ENCODE data around the gene RALGPS1.

DNA sequence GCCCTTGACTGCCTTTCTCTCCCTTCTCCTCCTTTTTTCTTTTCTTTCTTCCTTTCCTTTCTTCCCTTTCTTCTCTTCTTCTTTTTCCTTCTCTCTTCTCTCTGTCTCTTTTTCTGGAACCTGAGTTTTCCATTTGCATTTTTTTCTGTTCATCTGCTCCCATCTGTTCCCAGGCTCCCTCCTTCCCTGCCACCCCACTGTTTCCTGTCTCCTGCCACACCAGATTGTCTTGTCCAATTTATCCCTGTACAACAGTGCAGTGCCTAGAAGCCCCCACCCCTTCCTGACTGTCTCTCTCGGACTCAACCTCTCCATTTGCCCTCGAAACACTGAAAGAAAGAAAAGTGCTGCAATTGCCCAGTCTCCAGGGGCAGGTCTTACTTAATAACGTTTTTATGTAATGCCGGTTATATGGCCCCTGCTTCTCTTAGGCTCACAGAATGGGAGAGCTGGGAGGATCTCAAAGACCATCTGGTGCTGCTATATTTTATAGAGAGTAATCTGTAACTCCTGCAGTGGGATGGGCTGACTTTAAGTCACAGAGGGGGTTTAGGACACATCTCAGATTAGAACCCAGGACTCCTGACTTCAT is 101.4 kb downstream of the RALGPS1 start:
- TF ChIP-seq POLR2AphosphoS5 (IDR thresholded peaks at IDR 0.05): no peak
- TF ChIP-seq, protein P1, sequence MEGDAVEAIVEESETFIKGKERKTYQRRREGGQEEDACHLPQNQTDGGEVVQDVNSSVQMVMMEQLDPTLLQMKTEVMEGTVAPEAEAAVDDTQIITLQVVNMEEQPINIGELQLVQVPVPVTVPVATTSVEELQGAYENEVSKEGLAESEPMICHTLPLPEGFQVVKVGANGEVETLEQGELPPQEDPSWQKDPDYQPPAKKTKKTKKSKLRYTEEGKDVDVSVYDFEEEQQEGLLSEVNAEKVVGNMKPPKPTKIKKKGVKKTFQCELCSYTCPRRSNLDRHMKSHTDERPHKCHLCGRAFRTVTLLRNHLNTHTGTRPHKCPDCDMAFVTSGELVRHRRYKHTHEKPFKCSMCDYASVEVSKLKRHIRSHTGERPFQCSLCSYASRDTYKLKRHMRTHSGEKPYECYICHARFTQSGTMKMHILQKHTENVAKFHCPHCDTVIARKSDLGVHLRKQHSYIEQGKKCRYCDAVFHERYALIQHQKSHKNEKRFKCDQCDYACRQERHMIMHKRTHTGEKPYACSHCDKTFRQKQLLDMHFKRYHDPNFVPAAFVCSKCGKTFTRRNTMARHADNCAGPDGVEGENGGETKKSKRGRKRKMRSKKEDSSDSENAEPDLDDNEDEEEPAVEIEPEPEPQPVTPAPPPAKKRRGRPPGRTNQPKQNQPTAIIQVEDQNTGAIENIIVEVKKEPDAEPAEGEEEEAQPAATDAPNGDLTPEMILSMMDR (IDR thresholded peaks at IDR 0.05): no peak
- no peak for TF ChIP-seq EP300 (IDR thresholded peaks at IDR 0.05)

All from sigmoid colon (tissue), 4 donors.